ENCODE measurements around the gene CBFA2T2.

CBFA2T2 gene

DNA sequence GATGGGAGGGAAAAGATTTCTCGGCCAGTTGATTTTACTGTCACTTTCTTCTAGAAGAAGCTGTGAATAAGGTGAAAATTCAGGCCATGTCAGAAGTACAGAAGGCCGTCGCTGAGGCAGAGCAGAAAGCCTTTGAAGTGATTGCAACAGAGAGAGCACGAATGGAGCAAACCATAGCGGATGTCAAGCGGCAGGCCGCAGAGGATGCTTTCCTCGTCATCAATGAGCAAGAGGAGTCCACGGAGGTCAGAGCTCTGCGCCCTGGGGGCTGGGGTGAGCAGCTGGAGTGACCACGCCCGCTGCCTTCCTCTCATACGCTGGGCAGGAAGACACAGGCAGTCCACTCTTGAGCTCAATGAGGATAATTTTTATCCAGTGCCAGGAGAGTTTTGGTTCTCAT lies 150.4 kb downstream of the CBFA2T2 start:
- no peak overlapping the region for H3K27ac ChIP-seq
- TF ChIP-seq, protein P1, sequence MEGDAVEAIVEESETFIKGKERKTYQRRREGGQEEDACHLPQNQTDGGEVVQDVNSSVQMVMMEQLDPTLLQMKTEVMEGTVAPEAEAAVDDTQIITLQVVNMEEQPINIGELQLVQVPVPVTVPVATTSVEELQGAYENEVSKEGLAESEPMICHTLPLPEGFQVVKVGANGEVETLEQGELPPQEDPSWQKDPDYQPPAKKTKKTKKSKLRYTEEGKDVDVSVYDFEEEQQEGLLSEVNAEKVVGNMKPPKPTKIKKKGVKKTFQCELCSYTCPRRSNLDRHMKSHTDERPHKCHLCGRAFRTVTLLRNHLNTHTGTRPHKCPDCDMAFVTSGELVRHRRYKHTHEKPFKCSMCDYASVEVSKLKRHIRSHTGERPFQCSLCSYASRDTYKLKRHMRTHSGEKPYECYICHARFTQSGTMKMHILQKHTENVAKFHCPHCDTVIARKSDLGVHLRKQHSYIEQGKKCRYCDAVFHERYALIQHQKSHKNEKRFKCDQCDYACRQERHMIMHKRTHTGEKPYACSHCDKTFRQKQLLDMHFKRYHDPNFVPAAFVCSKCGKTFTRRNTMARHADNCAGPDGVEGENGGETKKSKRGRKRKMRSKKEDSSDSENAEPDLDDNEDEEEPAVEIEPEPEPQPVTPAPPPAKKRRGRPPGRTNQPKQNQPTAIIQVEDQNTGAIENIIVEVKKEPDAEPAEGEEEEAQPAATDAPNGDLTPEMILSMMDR (conservative IDR thresholded peaks at IDR 0.05) = no peak

DNA sequence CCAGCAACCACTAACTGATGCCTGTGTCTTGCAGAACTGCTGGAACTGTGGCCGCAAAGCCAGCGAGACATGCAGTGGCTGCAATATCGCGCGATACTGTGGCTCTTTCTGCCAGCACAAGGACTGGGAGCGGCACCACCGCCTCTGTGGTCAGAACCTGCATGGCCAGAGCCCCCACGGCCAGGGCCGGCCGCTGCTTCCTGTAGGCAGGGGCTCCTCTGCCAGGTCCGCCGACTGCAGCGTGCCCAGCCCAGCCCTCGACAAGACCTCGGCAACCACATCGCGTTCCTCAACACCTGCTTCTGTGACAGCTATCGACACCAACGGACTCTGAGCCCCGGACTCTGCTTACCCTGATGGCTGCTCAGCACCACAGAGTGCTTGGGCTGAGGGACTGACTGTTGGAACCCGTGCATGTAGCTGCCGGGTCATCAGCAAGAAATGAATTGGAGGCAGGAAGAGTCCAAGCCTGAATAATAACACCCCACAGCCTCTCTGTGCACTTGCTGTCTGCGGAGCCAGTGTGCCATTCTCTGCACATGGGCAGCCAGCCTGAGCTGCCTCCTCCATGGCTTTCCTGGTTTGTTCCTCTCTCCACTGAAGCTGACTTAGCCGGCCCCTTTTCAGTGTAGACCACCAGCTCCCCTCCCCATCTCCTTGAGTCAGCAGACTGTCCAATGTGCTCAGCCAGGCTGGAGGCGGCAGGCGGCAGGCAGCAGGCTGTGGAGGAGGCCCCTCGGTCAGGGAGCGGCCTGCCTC lies 154.6 kb downstream of the CBFA2T2 start:
- TF ChIP-seq ZFX (IDR thresholded peaks at IDR 0.05) = no peak
- TF ChIP-seq, protein P1 (conservative IDR thresholded peaks at IDR 0.05) = no peak
- peak overlapping the region; percentile 93 for H3K27ac ChIP-seq

DNA sequence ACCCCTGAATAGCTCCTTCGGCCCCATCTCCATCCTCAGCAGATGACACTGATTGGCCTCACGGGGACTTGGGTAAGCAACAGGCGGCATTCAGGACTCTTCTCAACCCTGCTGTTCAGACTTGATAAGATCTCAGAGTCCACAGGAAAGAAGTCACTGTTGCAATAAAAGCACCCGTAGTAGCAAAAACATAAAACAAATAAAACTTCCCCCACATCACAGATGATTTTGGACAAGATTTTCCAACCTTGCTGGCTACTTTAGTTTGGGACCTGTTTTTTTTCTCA lies 155.1 kb downstream of the CBFA2T2 start:
- TF ChIP-seq, protein P1 (conservative IDR thresholded peaks at IDR 0.05) = no peak

DNA sequence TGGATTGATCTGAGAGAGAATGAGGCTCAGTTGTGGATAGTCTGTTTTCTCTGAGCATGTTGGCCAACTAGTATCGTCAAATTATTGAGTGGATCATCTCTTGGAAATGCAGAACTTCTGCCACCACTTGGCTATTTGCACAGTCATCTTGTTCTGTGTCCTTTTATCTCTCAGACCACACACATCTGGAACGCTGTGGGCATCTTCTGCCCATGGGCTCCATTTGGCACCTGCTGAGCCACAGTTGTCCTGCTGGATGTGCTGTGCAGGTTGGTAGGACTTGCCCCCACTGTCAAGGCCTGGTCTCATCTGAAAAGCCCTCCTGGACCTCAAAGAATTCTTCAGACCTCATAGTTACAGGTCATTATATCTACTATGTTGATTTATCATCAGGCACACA lies 155.5 kb downstream of the CBFA2T2 start:
- no peak for TF ChIP-seq ZFX (IDR thresholded peaks at IDR 0.05)
- TF ChIP-seq, protein P1 (conservative IDR thresholded peaks at IDR 0.05) = no peak

More for the DNA sequence above, 155.1 kb downstream of the CBFA2T2 start:
- peak overlapping the region; percentile 93 for H3K27ac ChIP-seq

DNA sequence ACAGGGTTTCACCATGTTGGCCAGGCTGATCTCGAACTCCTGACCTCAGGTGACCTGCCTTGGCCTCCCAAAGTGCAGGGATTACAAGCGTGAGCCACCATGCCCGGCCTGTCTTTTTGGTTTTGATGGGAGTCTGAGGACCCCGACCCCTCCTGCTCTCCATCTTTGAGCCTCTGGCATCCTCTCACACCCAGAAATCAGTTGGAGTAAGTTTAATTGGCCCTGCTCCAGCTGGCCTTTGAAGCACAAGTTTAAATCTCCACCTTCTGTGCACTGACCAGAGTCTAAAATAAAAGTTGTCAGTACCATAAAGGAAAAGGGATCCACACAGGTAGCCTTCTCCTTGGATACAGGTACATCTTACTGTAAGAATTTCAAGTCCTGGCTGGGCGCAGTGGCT lies 156.3 kb downstream of the CBFA2T2 start:
- peak overlapping the region; percentile 93 for H3K27ac ChIP-seq
- TF ChIP-seq, protein P1 (conservative IDR thresholded peaks at IDR 0.05) = no peak
- TF ChIP-seq ZFX (IDR thresholded peaks at IDR 0.05) = no peak

More for the DNA sequence above, 155.5 kb downstream of the CBFA2T2 start:
- H3K27ac ChIP-seq = peak overlapping the region; percentile 93

DNA sequence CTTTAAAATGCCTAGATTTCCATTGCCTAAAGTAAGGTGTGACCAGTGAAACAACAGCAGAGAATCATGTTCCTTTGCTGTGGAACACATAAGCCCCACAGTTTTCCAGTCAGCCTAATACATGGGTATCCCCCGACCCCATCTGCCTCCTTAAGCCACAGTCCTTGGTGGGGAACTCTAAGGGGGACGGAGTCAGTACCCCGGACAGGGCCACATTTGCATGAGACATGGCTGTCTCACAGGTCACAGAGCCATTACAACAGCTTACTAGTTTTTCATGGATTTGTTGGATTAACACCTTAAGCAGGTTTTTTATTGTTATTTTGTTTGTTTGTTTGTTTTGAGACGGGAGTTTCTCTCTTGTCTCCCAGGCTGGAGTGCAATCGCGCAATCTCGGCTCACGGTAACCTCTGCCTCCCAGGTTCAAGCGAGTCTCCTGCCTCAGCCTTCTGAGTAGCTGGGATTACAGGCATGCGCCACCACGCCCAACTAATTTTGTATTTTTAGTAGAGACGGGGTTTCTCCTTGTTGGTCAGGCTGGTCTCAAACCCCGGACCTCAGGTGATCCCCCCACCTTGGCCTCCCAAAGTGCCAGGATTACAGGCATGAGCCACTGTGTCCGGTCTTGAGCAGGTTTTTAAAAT lies 157.2 kb downstream of the CBFA2T2 start:
- peak overlapping the region; percentile 93 for H3K27ac ChIP-seq

DNA sequence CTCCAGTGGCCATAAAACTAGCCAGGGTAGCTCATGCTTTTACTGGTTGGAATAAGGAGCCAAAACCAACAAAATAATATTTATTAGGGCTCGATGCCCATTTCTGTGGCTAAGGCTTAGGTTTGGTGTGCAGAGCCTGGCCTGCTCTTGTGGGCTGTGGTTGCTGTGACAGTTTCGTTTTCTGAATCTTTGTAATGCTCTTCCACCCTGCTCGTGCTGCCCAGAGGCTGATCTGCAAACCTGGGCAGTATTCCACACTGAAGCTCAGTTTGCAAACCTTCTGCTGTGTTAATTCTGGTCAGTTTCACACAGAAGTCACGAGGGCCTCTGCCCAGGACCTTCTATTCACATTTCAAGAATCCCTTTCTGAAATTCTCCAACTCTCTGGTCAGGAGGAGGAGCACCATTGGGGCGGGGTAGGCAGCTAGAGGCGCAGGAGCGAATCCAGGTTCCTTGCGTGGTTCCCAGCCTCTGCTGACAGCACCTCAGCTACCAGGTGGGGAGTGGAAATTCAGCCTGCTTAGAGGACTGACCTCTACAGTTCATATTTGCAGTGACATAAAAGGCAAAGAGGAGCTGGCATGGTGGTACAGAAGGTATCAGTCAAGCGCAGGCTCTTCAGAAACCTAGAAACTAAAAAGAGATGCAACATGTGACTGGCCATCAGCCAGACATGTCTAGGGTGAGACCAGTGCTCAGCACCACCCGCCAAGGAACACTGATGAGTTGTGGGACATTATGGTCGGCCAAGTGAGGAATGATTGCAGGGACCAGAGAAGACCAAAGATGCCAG lies 157.9 kb downstream of the CBFA2T2 start:
- TF ChIP-seq ZFX (IDR thresholded peaks at IDR 0.05) = no peak
- TF ChIP-seq, protein P1 (conservative IDR thresholded peaks at IDR 0.05) = no peak; the same call in 1 of the 2 replicates
- peak overlapping the region; percentile 93 for H3K27ac ChIP-seq
